ENCODE measurements around the gene ARHGAP15. TPM values are rescaled to one million over a fixed set of nuclear protein-coding genes. Genes with fewer than 3 reads are reported as not detected.

The ARHGAP15 gene
- total and polyA plus RNA-seq, 2 experiments from 2014 or later: not detected

DNA sequence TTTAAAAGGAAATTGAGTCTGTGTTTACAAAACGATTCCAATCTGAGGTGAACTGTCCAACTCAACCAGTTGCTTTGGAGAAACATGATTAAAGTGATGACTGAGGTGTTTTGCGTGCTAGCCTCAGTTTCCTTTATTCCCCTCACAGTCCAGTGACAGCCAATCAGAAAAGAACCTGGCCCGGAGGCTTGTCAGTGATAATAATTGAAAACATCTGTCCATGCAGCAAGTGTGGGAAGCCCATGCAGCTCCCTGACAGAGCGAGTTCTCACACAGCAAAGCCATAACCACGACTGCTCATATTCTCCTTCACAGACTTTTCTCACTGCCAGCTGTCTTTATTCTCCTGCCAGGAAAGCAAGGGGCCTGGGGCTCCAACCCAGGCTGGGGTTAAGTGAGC lies 613.4 kb downstream of the ARHGAP15 start:
- H3F3A ChIP-seq (ENCODE audit: insufficient read depth): no peaks in the 10 kb centered on the region
- H3K79me2 ChIP-seq (ENCODE audit: insufficient read depth): no peaks in the 10 kb centered on the region
- no peaks in the 10 kb centered on the region for H3K9me2 ChIP-seq (ENCODE audit: insufficient read depth)
- no peaks in the 10 kb centered on the region for H3K4me1 ChIP-seq (ENCODE audit: insufficient read depth)
- H3K27ac ChIP-seq: no peak overlapping the region
- H2AFZ ChIP-seq: peak overlapping the region; percentile 46; the same call in 1 of the 2 replicates
- no peak overlapping the region for H3K4me3 ChIP-seq
- 13 to 17% methylated on average over 5 of the region's 5 CpGs for WGBS, 2 experiments (ENCODE audit: low coverage in 1 of 2, low lambda C conversion rate in 2 of 2, missing lambda C conversion rate in 2 of 2)
- in situ Hi-C loops (cut with MboI): no loop called here
- no peaks in the 10 kb centered on the region for H3K36me3 ChIP-seq (ENCODE audit: low read depth)
- no peak for TF ChIP-seq EZH2 (IDR thresholded peaks at IDR 0.05; ENCODE audit: insufficient read depth, poor library complexity, severe bottlenecking)
- no peaks in the 10 kb centered on the region for H4K20me1 ChIP-seq (ENCODE audit: insufficient read depth)
- DNase-seq: peak; percentile 36
- no peaks in the 10 kb centered on the region for H3K27me3 ChIP-seq (replicated peaks; ENCODE audit: insufficient read depth)
- no peak overlapping the region for H3K9ac ChIP-seq
- H3K9me3 ChIP-seq (ENCODE audit: low read depth): no peaks in the 10 kb centered on the region
- no peak overlapping the region for H3K4me2 ChIP-seq (ENCODE audit: unreplicated experiment)

- H2AFZ ChIP-seq: no peak overlapping the region
- DNase-seq: no peak
Measured at GRCh38 chr2:143744114-143744513, 614.9 kb downstream of the ARHGAP15 start.

DNA sequence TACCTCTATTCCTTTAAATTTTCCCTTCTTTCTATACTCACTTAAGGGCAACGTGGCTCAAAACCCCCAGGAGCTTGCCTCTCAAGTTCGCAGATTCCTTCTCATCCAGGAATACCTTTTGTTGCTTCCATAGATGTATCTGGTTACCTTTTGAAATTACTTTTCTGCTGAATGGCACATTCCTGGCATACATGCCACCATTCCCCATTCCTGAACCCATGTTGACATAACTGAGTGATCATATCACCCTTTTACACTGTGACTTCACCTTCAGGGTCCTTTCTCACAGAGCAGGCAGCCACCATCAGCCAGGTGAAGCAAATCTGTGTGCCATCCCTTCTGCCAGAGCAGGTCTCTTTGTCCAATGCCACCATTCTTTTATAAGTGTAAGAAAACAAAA lies 615.8 kb downstream of the ARHGAP15 start:
- H3K4me1 ChIP-seq (ENCODE audit: insufficient read depth): no peaks in the 10 kb centered on the region
- TF ChIP-seq EZH2phosphoT487 (IDR thresholded peaks at IDR 0.05; ENCODE audit: insufficient read depth, low read depth) (no peak), EZH2 (IDR thresholded peaks at IDR 0.05; ENCODE audit: insufficient read depth, poor library complexity, severe bottlenecking) (no peak)
- no peaks in the 10 kb centered on the region for H3K9me3 ChIP-seq (ENCODE audit: low read depth)
- DNase-seq: no peak
- no peak overlapping the region for H3K4me3 ChIP-seq
- no peaks in the 10 kb centered on the region for H3F3A ChIP-seq (ENCODE audit: insufficient read depth)
- H3K79me2 ChIP-seq (ENCODE audit: insufficient read depth): no peaks in the 10 kb centered on the region
- no peaks in the 10 kb centered on the region for H4K20me1 ChIP-seq (ENCODE audit: insufficient read depth)
- H3K27ac ChIP-seq: no peak overlapping the region
- no peaks in the 10 kb centered on the region for H3K9me2 ChIP-seq (ENCODE audit: insufficient read depth)
- no peaks in the 10 kb centered on the region for H3K27me3 ChIP-seq (replicated peaks; ENCODE audit: insufficient read depth)
- H3K4me2 ChIP-seq (ENCODE audit: unreplicated experiment): no peak overlapping the region
- WGBS, 2 experiments (ENCODE audit: low coverage in 1 of 2, low lambda C conversion rate in 2 of 2, missing lambda C conversion rate in 2 of 2): 85 to 90% methylated on average over 2 of the region's 2 CpGs
- no peaks in the 10 kb centered on the region for H3K36me3 ChIP-seq (ENCODE audit: low read depth)
- in situ Hi-C loops (cut with MboI): no loop called here
- no peak overlapping the region for H3K9ac ChIP-seq
- H2AFZ ChIP-seq: no peak overlapping the region

More at GRCh38 chr2:143744114-143744513, 614.9 kb downstream of the ARHGAP15 start:
- WGBS, 2 experiments (ENCODE audit: low coverage in 1 of 2, low lambda C conversion rate in 2 of 2, missing lambda C conversion rate in 2 of 2): 96% methylated on average over 2 of the region's 2 CpGs
- H4K20me1 ChIP-seq (ENCODE audit: insufficient read depth): no peaks in the 10 kb centered on the region
- in situ Hi-C loops (cut with MboI): no loop called here
- no peak overlapping the region for H3K27ac ChIP-seq
- no peak overlapping the region for H3K4me2 ChIP-seq (ENCODE audit: unreplicated experiment)
- H3K27me3 ChIP-seq (replicated peaks; ENCODE audit: insufficient read depth): no peaks in the 10 kb centered on the region
- H3K9me2 ChIP-seq (ENCODE audit: insufficient read depth): no peaks in the 10 kb centered on the region
- no peak for TF ChIP-seq EZH2 (IDR thresholded peaks at IDR 0.05; ENCODE audit: insufficient read depth, poor library complexity, severe bottlenecking)
- no peak for TF ChIP-seq EZH2phosphoT487 (IDR thresholded peaks at IDR 0.05; ENCODE audit: insufficient read depth, low read depth)
- H3F3A ChIP-seq (ENCODE audit: insufficient read depth): no peaks in the 10 kb centered on the region
- H3K4me3 ChIP-seq: no peak overlapping the region
- H3K9me3 ChIP-seq (ENCODE audit: low read depth): no peaks in the 10 kb centered on the region
- no peaks in the 10 kb centered on the region for H3K79me2 ChIP-seq (ENCODE audit: insufficient read depth)
- H3K9ac ChIP-seq: no peak overlapping the region
- H3K36me3 ChIP-seq (ENCODE audit: low read depth): no peaks in the 10 kb centered on the region
- no peaks in the 10 kb centered on the region for H3K4me1 ChIP-seq (ENCODE audit: insufficient read depth)

DNA sequence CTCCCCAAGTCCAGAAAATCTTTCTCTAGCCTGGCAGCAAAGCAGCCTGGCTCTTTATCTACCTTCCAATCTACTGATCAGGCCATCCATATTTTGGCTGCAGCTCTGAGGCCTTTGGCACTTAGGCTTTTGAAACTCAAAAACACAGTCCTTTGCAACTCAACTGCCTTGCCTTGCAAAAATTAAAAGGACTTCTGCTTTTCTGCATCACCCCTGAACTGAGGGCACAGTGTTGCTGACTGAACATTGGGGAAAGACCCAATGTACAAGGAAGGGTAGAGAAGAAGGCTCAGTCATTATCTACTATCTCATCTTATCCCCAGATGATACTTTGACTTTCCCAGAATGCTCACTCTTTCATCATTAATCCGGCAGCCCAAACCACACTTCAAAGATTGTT lies 625.5 kb downstream of the ARHGAP15 start:
- no peaks in the 10 kb centered on the region for H3K9me3 ChIP-seq (ENCODE audit: low read depth)
- H3K36me3 ChIP-seq (ENCODE audit: low read depth): no peaks in the 10 kb centered on the region
- no peaks in the 10 kb centered on the region for H3K27me3 ChIP-seq (replicated peaks; ENCODE audit: insufficient read depth)
- no peaks in the 10 kb centered on the region for H4K20me1 ChIP-seq (ENCODE audit: insufficient read depth)
- H3K9ac ChIP-seq: no peak overlapping the region
- no peak for TF ChIP-seq EZH2 (IDR thresholded peaks at IDR 0.05; ENCODE audit: insufficient read depth, poor library complexity, severe bottlenecking)
- TF ChIP-seq EZH2phosphoT487 (IDR thresholded peaks at IDR 0.05; ENCODE audit: insufficient read depth, low read depth): no peak
- in situ Hi-C loops (cut with MboI): no loop called here
- DNase-seq: no peak
- no peak overlapping the region for H2AFZ ChIP-seq
- no peaks in the 10 kb centered on the region for H3F3A ChIP-seq (ENCODE audit: insufficient read depth)
- 89 to 94% methylated on average over 1 of the region's 1 CpG for WGBS, 2 experiments (ENCODE audit: low coverage in 1 of 2, low lambda C conversion rate in 2 of 2, missing lambda C conversion rate in 2 of 2)
- H3K79me2 ChIP-seq (ENCODE audit: insufficient read depth): no peaks in the 10 kb centered on the region
- H3K4me1 ChIP-seq (ENCODE audit: insufficient read depth): no peaks in the 10 kb centered on the region
- H3K9me2 ChIP-seq (ENCODE audit: insufficient read depth): no peaks in the 10 kb centered on the region
- H3K4me2 ChIP-seq (ENCODE audit: unreplicated experiment): no peak overlapping the region
- no peak overlapping the region for H3K27ac ChIP-seq
- no peak overlapping the region for H3K4me3 ChIP-seq
